Stimulated activated naive CD8-positive, alpha-beta T cell treated with anti-CD3 and anti-CD28 coated beads, Interleukin-15, Interleukin-2, amounts not matched to agents 100 U/mL and 50 U/mL, for 24 hours (primary cell): ENCODE measurements around the gene PRAMEF1.
"Not testable (repeated sequence)": the region's sequence is repeated elsewhere in the genome, so short reads cannot be mapped to it uniquely, and the experiment has no call there.

ENCODE experiments used
- ATAC-seq: fragments of 150-1000 bp; cut with Tn5 transposase; one replicate; pipeline ENCODE4 v1.10.0; 2021
- DNase-seq: peaks from one replicate; pipeline ENCODE4 v3.0.0; 2021

PRAMEF1 gene

GRCh38 chr1:12791097-12791496 lies at the start of gene PRAMEF1:
Gene PRAMEF1 (plus strand): TSS chr1:12791397. CDS start chr1:12793228, 1,831 bp downstream.
- ATAC-seq, DNase-seq: not testable (repeated sequence)

- ATAC-seq (no peak), DNase-seq (no peak)
Observed at GRCh38 chr1:12741946-12742345, 49.3 kb upstream of the PRAMEF1 start.

DNA sequence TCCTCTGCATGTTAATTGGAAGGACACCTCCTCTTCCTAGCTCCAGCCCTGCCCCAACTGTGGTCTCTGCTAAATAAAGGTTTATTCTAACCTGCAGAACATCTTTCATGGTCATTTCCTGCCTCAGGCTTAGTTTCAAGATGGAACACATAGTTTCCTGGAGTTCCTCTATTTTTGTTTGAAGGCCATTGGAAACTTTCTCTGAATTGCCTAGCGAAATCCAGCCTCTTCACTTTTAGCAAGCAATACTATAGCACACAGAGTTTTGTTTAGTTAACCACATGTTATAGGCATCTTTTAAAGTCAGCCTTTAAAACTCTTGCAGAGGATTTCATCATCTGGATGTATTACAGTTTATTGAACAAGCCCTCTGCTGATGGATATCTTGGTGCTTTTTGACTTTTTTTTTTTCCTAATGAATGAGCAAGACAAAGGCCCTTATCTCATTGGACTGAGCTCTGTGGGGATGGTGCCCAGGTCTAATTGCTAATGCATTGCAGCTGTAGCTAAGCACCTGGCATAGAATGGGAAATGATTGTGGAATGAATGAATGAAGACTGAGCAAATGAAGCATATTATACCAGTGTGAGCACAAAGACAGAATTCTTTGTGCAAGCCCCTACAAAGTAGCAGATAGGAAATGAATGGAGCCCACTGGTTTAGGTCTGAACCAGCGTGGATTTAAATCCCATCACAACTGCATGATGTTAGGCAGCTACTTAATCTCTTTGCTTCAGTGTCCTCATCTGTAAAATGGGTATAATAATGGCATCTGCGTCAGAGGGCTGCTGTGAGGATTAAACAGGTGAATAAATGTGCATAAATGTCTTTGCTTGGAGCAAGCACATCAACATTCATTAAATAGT lies 45.8 kb upstream of the PRAMEF1 start:
- DNase-seq (no peak), ATAC-seq (no peak)

DNA sequence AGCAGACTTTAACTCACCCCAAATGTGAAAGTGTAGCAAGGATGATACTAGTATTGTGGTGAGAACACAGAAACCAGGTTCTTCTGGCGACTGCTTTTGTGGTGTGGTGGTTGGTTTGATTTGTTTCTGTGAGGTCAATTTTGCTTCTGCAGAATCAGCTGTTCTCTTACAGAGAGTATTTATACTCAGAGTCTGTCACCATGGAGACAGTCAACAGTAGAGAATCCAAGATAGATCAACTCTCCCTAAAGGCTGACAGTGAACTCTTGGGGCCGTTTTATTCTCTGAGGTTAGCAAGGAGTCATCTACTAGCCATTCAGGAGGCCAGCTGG lies 45.2 kb upstream of the PRAMEF1 start, which contains the start of gene CFAP107:
Gene CFAP107, plus strand, starts transcription at position 209 of the 332 bp plus-strand sequence. CDS start 231 bp downstream, outside the sequence.
- ATAC-seq: no peak
- no peak for DNase-seq

DNA sequence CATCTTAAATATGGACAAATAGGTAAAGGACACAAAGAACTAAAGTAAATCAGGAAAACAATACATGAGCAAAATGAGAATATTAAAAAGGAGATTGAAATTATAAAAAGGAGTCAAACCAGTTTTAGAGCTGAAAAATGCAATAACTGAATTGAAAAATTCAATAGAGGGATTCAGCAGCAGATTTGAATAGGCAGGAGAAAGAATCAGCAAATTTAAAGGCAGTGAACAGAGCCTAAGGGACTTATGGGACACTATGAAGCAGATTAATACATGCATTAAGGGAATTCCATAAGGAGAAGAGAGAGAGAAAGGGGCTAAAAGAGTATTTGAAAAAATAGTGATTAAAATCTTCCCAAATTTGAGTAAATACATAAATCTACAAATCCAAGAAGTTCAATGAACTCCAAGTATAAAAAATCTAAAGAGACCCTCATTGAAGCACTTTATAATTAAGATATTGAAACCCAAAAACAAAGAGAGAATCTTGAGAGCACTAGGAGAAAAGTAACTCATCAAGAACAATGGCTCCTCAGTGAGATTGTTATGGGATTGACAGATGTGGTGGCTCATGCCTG lies 42.3 kb upstream of the PRAMEF1 start:
- no peak for ATAC-seq
- DNase-seq: no peak

DNA sequence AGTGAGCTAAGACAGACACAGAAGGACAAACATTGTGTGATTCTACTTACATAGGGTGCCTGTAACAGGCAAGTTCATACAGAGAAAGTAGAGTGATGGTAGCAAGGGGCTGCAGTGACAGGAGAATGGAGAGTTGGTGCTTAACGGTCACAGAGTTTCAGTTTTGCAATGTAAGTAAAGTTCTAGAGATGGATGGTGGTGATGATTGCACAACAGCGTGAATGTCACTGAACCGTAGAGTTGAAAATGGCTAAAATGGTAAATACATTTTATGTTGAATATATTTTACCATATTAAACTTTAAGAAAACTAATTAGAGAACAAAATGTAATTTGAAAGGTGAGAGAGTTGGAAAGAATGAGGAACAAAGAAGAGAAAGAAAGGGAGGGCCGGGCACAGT lies 36.5 kb upstream of the PRAMEF1 start:
- ATAC-seq (no peak), DNase-seq (no peak)

DNA sequence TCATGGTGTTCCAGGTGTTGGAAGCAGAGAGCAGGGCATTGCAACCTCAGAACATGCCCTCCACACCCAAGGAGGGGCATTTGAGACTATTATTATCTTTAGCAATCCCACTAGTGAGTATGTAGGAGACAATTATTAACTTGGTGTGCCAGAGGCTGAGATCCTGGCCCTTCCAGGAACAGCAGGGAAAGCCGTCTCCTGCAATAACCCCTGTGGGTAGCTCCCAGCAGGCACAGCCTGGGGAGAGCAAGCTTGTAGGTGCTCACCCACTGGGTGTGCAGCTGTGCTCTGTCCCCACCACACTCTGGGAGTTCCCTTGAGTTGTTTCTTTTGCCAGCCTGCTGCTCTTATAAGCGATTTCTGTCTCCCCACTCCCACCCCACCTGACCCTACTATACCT lies 34.9 kb upstream of the PRAMEF1 start:
- ATAC-seq: no peak

DNA sequence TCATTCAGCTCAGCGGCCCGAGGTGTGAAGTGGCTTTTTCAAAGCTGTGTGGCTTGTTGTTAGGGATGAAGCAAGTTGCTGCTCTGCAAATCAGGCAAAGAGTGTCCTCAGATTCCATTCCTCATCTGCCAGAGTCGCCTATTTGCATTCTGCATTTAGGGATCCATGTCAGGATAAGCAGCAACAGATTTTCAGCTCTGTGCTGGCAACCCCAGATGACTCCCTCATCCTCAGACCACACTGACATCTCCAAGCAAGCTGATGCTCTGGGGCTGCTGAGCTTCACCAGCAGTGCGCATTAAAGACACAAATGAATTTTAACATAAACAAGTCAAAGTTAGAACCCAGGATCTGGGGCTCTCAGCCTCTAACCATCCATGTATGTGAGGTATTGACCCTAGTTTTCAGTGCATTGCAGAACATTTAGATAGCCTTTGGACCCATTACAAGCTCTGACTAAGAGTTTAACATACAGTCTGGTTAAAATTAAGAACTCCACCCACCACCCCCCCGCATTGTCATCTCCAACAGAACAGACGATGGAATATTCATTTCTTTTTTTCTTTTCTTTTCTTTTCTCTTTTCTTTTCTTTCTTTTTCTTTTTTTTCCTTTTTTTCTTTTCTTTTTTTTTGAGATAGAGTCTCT lies 34.3 kb upstream of the PRAMEF1 start:
- DNase-seq (no peak), ATAC-seq (no peak)

More for the DNA sequence above, 34.9 kb upstream of the PRAMEF1 start:
- no peak for DNase-seq

DNA sequence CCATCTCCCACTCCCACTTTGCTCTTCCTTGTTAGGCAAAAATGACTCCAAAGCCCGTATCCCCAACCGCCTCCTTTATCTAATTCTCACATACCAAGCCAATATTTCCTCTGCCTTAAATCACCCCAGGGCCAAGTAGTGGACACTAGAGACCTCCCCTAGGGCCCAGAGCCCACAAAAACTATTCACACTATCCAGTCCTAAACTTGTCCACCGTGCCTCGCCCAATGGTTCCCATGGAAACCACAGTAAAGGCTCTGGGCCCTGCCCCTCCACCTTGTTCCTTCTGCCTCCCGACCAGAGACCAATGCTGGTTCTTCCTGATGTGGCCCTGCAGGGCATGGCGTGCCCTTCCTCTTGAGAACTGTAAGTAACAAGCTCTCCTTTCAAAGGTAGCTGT lies 33.4 kb upstream of the PRAMEF1 start:
- no peak for DNase-seq
- no peak for ATAC-seq

GRCh38 chr1:12760256-12760795 lies 30.9 kb upstream of the PRAMEF1 start:
- no peak for ATAC-seq
- DNase-seq: no peak

- DNase-seq (no peak), ATAC-seq (no peak)
Observed at GRCh38 chr1:12761781-12762180, 29.4 kb upstream of the PRAMEF1 start.

DNA sequence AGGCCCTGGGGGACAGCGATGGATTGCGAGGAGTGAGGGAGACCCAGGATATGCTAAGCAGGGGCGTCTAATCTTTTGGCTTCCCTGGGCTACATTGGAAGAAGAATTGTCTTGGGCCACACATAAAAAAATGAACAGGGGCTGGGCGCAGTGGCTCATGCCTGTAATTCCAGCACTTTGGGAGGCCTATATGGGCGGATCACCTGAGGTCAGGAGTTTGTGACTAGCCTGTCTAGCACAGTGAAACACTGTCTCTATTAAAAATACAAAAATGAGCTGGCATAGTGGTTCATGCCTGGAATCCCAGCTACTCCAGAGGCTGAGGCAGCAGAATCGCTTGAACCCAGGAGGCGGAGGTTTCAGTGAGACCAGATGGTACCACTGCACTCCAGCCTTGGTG lies 28.4 kb upstream of the PRAMEF1 start:
- no peak for DNase-seq
- ATAC-seq: no peak

DNA sequence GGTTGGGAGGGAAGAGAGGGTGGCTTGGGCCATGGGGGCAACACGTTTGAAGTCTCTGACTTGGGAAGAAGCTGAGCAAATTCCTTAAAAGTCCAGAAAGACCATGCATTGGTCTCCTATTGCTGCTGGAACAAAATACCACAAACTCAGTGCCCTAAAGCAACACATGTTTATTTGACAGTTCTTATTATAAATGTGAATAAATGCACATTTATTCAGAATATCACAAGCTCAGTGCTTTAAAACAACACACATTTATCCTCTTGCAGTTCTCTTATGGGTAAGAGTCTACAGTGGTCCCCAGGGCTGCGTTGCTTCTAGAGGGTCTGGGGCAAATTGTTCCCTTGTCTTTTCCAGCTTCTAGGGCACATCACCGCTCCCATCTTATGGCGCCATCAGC lies 27.7 kb upstream of the PRAMEF1 start:
- DNase-seq (no peak), ATAC-seq (no peak)

DNA sequence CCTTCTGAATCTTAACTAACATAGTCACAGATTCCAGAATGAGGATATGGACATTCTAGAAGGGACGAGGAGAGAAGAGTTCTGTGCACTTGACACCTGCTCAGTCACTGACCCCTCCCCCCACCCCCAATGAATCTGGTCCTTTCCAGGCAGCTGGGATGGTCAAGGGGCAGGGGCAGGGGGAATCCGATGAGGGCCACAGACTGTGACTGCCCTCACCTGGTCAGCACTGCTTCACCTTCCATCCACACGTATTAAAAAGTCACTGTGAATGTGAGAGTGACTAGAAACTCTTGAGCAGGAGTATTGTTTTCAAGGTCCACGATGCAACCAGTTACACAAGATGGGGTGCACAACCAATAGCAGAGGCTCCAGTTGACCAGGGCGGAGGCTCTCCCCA lies 27.2 kb upstream of the PRAMEF1 start:
- ATAC-seq: no peak

GRCh38 chr1:12769031-12769430 lies 22.2 kb upstream of the PRAMEF1 start:
- DNase-seq: no peak
- no peak for ATAC-seq

More for the DNA sequence above, 27.2 kb upstream of the PRAMEF1 start:
- DNase-seq: no peak

DNA sequence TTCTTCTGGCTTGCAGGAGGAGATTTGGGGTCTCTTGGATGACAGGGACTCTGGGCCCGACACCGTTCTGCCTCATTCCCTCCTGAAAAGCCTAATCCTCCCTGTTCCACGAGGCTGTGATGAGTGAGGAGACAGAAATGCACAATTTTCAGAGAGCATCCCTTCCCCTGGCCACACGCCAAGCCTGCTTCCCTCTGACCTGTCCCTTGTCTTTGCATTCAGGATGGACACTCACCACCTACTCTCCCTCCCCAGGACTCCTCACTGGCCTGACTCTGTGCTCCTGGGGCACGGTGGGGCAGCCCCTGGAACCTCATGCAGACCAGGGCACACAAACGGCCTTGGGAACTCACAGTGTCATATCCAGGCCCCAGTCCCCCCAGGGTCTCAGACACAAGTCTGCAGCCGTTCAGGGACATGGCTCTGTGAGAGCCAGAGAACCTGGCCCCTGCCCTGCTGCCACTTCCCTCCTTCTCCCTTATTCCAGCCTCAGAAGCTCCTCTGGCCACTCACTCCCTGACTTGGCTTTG lies 21.2 kb upstream of the PRAMEF1 start:
- ATAC-seq (no peak), DNase-seq (no peak)

DNA sequence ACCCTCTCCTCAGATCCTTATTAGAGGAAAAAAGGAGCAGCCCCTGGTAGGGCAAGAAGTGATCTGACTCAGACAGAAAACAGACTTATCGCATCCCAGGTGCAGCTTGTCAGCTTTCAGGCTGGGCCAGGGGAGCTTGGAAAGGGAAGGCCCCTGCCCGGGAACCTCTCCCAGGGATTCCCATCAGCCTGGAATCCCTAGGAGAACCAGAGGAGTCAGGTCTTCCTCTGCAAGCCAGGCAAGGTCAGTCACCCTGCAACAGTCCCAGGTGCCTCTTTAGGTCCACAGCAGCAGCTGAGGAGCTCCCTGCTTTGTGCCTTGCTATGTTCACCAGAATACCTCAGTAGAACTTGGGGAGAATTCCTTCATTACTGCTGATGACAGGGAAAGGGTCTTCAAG lies 20.6 kb upstream of the PRAMEF1 start:
- no peak for DNase-seq
- ATAC-seq: no peak

DNA sequence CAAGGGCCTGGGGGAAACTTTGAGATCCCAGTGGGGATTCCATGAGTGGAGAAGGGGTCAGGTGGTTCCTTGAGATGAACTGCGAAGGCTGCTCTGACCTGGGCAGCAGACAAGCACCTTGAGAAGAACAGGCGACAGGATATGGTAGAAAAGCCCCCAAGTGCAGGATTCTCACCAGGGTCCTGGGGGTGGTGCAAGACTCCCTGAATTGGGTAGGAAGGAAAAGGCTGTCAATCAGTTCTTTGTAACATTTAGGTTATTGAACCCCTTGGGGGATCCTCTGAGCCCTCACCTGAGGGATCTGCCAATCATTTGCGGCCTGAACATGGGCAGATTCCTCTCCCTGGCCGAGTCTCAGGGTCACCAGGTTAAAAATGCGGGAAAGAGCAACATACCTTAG lies 20.0 kb upstream of the PRAMEF1 start:
- no peak for DNase-seq
- ATAC-seq: no peak

- no peak for ATAC-seq
Observed at GRCh38 chr1:12772520-12772919, 18.7 kb upstream of the PRAMEF1 start.

GRCh38 chr1:12773438-12773837 lies 17.8 kb upstream of the PRAMEF1 start, which contains the start of gene PRAMEF12:
Gene PRAMEF12 (plus strand): TSS chr1:12773738. CDS start chr1:12774868, 1,130 bp downstream.
- ATAC-seq (no peak), DNase-seq (no peak)

More at GRCh38 chr1:12772520-12772919, 18.7 kb upstream of the PRAMEF1 start:
- DNase-seq: no peak

DNA sequence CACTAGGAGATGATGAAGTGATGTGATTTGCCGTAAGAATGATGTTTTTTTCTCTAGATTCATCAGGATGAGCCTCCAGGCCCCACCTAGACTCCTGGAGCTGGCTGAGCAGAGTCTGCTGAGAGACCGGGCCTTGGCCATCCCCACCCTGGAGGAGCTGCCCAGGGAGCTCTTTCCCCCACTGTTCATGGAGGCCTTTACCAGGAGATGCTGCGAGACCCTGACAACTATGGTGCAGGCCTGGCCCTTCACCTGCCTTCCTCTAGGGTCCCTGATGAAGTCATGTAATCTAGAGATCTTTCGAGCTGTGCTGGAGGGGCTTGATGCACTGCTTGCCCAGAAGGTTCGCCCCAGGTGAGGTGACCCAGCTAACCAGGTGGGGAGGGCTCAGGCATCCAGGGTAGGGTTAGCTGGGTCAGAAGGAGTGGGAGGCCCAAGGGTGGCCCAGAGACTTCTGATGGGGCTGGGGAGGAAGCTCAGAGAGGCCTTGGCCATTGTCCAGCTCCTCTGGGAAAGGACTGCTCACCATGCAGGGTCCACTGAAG lies 16.3 kb upstream of the PRAMEF1 start:
- ATAC-seq: no peak
- no peak for DNase-seq

GRCh38 chr1:12775443-12775842 lies 15.8 kb upstream of the PRAMEF1 start:
- ATAC-seq (no peak), DNase-seq (no peak)
